ENCODE measurements around the gene TXNDC11.

TXNDC11 gene

DNA sequence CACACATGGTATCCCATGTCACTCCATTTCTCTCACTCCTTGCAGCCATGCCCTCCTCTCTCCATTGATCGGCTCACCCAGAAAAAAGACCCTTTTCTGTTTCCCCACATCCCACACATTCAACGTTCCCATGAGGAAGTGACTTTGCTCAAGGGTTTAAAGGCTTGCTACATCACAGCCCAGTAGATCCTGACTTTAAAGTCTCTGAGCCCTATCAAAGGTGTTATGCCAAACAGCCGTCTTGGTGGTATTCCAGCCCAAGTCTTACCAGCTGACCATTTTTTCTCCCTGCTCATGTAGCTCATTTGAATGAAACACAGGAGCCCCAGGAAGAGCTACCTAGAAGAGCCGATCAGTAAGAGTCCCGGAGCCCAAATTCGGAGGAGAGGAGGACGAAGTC, 7.4 kb upstream of the TXNDC11 start:
- DNase-seq (ENCODE audit: low spot score), result no peak

DNA sequence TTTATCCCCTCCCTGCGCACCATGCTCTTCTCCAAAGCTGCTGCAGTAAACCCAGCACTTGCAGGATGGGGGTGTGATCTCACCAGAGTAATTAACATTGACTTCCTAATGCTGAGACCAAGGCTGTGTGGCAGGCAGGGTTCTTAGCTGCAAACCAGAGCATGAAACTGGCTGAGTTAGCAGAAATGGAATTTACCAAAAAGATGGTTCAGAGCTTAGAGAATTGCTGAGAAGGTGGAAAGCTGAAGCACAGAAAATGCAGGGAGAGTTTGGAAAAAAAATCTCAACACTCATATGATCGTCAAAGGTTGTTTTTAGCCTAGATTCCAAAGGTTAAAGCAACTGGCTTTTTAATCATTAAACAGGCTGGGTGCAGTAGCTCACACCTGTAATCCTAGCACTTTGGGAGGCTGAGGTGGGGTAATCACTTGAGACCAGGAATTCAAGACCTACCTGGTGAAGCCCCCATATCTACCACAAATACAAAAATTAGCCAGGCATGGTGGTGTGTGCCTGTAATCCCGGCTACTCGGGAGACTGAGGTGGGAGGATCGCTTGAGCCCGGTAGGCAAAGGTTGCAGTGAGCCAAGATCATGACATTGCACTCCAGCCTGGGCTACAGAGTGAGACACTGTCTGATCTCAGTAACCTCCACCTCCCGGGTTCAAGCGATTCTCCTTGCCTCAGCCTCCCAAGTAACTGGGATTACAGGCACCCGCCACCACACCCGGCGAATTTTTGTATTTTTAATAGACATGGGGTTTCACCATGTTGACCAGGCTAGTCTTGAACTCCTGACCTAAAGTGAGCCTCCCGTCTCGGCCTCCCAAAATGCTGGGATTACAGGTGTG, 6.0 kb upstream of the TXNDC11 start:
- no peak for DNase-seq (ENCODE audit: low spot score)

DNA sequence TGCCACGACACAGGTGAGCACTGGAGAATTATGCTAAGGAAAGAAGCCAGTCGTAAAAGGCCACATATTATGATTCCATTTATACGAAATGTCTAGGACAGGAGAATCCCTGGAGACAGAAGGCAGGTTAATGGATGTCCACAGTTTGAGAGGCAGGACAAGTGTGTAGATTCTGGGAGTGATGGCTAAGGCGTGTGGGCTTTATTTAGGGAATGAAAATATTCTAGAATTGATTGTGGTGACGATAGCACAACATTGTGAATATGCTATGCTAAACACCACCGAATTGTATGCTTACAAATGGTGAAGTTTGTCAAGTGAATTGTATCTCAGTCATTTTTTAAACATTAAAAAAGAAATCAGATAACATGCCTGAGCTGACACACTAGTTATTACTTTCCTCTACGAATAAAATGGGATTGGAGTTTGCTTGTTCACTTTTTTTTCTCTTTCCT, 5.3 kb upstream of the TXNDC11 start:
- DNase-seq (ENCODE audit: low spot score), result no peak

DNA sequence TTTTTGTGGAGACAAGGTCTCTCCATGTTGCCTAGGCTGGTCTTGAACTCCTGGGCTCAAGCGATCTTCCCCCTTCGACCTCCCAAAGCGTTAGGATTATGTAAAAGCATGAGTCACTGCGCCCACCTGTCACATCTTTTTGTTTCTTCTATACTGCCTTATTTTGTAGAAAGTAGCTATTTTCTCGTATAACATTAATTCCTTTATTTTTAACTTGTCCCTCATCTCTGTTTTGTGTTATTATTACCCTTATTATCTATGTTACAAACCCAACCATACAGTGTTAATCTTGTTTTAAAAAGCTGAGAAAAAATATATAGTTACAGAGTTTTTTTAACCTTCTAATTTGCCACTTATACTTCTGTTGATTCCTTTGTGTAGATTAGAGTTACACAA, 1.4 kb upstream of the TXNDC11 start:
- DNase-seq (ENCODE audit: low spot score), result no peak

DNA sequence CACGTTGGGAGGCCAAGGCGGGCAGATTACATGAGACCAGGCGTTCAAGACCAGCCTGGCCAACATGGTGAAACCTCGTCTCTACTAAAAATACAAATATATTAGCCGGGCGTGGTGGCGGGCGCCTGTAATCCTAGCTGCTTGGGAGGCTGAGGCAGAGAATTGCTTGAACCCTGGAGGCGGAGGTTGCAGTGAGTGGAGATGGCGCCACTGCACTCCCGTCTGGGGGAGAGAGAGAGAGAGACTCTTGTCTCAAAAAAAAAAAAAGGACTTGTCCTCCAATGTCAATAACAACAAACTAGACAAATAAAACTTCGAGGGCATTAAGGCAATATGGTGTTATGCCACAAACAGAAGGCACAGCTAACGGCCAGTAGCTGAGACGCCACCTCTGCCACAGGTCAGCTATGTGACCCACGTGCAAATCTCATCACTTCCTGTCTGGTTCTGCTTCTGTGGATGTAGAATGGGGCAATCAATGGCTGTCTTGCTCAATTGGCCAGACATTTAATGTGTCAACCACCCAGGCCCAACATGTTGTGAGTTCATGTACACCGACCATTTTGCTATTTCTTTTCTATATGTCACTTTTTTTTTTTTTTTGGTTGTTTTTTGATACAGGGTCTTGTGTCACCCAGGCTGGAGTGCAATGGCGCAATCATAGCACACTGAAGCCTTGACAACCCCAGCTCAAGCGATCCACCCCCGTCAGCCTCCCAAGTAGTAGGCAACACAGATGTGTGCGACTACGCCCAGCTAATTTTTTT, 834 bp upstream of the TXNDC11 start:
- peak; percentile 29 for DNase-seq (ENCODE audit: low spot score)

DNA sequence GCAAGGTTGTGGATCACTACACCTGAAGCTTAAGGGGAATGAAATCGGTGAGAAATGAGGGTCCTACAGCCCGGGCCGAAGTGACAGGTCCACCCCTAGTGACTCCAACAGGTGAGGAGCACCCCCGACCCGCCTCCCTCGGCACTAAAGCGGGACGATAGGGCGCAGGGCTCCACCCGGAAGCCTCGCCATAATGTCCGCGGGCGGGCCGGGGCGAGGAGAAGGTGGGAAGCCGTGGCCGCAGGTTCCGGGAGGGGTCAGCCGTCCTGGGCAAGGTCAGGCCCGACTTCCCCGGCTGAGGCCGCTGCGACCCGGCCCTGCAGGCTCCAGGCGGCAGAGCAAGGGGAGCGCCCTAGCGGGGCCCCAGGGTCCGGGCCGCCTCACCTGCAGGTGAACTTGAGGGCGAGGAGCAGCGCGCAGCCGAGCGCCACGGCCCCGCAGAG, 543 bp downstream of the TXNDC11 start:
- DNase-seq (ENCODE audit: low spot score), result peak; percentile 44

DNA sequence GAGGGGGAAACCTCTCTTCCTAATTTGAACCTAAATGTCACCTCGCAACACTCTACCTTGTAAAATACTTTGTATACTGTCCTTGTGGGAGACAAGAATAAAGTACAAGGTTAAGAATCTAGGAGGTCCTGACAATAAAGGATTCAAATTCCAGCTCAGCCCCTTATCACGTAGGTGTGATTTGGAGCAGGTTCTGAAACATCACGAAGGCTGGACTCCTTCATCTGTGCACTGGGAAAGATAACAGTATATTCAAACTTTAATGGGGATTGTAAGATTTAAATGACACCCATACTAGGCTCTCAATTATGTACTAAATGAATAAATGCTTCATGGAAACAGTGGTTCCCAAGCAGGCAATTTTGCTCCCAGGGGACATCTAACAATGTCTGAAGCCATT, 2.1 kb downstream of the TXNDC11 start:
- DNase-seq (ENCODE audit: low spot score), result no peak

DNA sequence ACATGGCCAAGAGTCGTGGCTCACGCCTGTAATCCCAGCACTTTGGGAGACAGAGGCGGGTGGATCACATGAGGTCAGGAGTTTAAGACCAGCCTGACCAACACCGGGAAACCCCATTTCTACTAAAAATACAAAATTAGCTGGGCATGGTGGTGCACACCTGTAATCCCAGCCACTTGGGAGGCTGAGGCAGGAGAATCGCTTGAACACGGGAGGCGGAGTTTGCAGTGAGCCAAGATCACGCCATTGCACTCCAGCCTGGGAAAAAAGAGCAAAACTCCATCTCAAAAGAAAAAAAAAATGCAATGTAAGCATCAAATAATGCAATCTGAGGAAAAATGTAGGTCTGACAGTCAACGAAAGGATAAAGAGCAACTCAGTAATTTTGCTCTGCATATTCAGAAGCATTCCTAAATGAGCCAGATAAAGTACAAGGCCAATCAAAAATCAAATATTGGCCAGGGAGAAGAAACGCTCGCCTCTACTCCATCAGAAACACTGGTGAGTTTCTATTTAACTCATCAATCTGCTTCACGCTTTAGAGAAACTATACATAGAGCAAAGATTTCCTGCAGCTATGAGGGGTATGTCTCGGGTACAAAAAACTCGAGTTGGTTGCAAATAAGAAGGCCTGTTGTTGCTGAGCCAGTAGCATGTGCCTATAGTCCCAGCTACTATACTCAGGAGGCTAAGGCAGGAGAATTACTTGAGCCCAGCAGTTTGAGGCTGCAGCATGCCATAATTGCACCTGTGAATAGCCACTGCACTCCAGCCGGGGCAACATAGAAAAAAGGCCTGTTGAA, 3.7 kb downstream of the TXNDC11 start:
- DNase-seq (ENCODE audit: low spot score), result no peak

DNA sequence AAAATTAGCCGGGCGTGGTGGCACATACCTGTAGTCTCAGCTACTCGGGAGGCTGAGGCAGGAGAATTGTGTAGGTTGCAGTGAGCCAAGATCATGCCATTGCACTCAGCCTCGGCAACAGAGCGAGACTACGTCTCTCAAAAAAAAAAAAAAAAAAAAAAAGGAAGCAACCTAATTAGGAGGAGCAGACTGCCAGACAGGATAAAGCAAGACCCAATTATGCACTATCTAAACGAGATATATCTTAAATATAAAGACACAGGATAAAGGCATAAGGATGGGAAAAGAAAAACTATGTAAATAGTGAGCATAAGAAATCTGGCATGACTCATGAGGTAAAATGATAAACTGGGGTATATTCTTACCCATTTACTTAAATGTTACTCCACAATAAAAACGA, 4.9 kb downstream of the TXNDC11 start:
- DNase-seq (ENCODE audit: low spot score), result no peak

DNA sequence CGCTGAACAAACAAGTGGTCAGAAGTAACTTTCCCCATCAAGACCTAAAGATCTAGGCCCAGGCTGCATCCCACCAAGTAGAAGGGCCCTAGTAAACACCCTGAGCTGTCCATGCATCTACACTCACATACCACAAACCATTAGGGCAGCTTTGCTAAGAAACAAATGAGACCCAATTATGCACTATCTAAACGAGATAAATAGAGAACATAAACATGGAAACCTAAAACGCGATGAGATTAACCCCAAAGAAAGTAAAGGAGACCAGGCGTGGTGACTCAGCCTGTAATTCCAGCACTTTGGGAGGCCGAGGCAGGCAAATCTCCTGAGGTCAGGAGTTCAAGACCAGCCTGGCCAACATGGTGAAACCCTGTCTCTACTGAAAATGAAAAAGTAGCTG, 5.8 kb downstream of the TXNDC11 start:
- no peak for DNase-seq (ENCODE audit: low spot score)

DNA sequence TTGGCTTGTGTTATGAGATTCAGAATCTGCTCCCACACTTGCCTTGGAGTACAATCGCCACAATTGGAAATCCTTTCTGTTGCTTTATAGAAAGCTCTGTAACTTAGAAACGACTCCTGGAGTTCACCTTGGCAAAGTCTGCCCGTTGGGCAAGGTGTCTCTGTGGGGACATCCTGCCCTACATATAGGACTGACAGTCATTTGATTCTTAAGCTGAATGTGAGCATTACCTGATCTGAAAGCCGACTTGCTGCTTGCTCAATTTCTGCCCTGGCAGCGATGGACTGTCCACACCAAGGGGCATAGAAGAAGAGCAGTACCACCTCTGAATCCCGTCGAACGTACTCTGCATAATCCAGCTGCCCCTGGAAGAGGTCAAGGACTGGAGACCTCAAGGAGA, 6.9 kb downstream of the TXNDC11 start:
- DNase-seq (ENCODE audit: low spot score), result no peak

DNA sequence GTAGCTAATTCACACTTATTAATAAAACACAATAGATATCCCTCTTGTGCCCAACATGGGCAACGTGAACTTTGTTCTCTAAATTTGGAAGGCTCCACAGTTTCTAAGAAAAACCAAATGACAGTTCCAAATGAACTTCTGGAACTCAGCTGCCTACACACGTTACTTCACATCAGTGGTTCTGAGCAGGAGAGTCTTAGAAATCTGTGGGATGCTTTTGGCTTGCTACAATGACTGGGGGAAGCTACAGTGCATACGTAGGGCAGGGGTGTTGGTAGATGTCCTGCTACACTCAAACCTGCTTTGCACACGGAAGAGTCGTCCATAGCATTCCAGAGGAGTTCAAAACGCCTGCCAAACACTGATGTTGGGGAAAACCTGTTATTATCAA, 8.0 kb downstream of the TXNDC11 start:
- no peak for DNase-seq (ENCODE audit: low spot score)

DNA sequence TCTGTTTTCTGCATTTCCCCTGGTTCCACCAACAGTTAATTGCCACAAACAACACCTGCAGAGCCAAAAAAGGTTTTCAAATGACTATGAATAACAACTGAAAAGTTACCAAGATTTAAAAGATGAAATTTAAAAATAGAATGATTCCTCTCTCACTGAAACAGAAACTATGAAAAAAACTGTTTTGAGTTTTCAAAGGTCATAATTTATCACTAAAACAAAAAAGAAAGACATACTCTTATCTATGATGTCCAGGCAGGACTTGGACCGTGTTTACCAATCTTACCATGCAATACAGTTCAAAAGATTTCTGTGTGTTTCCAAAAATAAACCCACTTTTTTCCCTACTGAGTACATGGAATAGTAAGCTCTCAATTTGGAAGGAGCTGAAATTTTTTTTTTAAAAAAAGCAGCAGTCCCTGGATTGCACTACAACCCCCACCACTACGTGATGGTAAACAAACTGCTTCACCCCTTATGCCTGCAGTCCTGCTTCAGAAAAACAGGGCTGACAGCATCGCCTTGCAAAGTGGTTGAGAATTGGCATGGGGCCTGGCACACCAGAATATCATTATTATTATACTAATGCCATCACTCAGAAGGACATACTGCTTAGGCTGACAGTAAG, 8.5 kb downstream of the TXNDC11 start:
- DNase-seq (ENCODE audit: low spot score), result no peak

DNA sequence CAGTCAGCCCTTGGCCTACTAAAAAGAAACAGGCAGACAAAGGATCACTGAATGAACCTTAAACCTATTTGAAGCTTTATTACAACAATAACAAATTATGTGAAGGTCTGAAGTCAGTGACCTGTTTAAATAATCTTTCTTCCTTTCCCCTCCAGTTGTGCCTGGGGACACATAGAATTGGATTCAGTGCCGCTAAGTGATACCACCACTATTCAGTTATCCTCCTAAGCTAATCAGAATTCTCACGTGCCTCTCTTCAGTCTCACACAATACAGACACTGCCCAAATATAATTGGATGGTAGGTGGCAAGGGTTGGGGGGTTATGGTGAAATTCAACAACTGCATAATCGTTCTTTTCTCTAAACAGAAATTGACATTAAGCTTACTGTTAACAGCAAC, 11.4 kb downstream of the TXNDC11 start:
- no peak for DNase-seq (ENCODE audit: low spot score)

DNA sequence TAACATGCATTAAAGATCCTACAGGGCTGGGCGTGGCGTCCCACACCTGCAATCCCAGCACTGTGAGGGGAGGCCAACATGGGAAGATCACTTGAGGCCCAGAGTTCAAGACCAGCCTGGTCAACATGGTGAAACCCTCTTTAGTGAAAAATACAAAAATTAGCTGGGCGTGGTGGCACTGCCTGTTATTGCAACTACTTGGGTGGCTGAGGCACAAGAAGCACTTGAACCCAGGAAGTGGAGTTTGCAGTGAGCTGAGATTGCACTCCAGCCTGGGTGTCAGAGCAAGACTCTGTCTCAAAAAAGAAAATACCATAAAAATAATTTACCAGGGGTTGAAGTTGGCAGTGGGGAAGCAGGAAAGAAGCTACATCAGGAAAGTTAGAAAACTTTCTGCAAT, 12.9 kb downstream of the TXNDC11 start:
- no peak for DNase-seq (ENCODE audit: low spot score)

DNA sequence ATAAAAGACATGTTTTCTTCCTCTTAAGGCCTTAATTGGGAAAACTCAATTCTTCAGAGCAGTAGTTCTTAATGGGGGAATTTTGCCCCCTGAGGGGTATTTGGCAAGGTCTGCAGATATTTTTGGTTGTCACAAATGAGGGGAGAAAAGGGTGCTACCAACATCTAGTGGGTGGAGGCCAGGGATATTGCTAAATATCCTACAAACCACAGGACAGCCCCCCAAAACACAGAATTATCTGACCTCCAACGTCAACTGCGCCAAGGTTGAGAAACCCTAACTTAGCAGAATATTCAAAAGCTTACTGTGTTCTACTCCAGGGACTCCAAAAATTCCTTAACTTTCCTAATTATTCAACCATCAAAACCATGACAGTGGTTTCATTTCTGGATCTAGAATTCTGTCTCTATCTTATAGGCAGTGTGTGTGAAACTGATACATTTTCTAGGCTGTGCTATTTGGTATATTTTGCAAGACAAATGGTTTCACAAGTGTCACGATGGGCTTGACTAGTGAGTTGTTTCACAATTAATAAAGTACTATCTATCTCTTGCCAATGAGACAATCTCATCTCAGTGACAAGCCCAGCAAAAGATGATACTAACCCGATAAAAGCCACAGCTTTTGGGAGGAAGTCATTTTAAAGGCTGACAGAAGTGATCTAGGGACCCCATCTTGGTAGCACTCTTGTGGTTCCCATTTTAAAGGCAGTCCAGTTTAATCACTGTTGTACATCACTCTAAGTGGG, 14.7 kb downstream of the TXNDC11 start:
- DNase-seq (ENCODE audit: low spot score), result no peak

DNA sequence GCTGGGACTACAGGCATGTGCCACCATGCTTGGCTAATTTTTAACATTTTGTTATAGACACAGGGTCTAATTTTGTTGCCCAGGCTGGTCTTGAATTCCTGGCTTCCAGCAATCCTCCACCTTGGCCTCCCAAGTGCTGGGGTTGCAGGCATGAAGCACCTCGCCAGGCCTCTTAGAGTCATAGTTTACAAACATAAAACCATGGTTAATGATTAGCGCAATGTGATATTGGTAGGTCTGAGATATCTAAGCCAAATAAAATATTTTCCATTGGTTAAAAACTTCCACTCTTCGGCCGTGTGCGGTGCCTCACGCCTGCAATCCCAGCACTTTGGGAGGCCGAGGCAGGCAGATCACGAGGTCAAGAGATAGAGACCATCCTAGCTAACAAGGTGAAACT, 16.6 kb downstream of the TXNDC11 start:
- no peak for DNase-seq (ENCODE audit: low spot score)

DNA sequence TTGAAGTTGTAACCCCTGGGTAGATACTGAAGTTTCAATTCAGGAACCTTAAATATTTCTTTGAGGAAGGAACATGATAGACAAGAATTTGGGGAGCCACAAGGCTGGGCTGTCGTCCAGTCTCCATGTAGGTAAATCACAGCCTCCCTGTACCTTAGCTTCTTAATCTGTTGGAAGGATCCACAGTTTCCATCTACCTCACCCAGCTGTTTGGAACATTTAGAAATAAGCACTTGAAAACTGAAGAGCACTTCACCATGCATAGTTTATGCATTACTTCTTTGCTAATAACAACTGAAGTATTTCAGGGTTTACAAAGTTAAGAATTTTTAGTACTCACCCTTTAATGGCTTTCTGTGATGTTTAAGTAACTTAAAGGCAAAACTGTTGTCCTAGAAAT, 17.2 kb downstream of the TXNDC11 start:
- no peak for DNase-seq (ENCODE audit: low spot score)

DNA sequence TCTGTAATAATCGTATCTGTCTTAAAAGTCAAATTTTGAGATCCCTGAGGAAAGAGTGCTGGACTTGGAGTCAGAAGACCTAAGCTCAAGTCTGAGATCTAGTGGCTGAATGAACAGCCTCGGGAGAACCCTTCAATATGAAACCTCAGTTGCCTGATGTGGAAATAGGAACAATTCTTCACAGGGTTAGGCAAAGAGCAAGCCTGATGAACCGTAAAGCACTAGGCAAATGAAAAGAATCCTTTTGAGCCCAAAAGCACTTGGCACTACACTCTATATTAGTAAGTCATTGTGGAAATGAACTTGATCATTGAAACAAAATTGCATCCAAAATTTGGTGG, 20.2 kb downstream of the TXNDC11 start:
- DNase-seq (ENCODE audit: low spot score), result no peak

DNA sequence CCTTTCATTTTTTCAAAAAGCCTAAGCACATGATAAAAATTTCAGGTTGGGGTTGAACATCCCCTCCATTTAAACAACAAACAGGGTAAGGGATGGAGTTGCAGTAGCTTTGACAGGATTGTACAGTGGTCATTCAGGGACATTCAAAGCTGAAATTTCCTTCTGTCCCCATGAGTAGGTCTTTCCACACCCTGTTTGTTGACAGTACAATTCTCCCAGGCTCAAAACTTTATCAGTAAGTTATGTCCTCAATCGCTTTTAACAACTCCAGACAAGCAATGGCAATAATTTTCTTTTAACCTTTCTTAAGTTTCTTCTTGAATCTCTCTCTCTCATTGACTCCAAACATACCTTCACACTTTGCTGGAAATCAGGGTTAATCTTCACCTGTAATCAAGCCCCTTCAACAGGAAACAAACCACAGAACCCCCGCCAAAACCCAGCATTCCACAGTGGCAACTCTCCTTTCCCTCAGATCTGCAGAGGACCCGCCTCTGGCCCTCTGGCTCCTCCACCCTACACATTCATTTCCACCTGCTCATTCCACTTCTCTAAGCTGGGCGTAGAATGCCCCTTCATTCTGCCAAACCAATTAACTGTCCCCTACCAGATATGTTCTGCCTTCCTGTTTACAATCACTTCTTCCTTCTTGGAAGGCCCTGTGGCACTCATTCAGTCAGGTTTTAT, 20.7 kb downstream of the TXNDC11 start:
- no peak for DNase-seq (ENCODE audit: low spot score)

DNA sequence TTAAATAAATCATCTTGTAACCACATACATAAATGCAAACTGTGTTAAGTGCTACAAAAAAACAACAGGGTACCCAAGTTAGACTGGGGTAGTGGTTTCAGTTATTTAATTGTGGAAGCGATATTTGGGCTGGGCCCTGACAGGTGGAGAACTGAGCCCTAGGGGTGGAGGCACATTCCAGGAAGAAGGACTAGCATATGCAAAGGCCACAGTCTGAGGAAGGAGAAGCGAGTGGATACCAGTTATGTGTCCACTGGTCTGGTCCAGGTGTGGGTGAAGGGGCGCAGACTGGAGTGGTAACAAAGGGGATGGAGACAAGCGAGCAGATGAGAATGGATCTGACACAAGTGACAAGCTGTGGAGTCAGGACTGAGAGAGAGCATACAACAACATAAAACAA, 22.9 kb downstream of the TXNDC11 start:
- no peak for DNase-seq (ENCODE audit: low spot score)
